ENCODE results near the gene DNAJC22.

- TF ChIP-seq TAF1 (IDR thresholded peaks at IDR 0.05; ENCODE audit: borderline replicate concordance, insufficient read depth, low read length) (no peak), POLR2AphosphoS5 (IDR thresholded peaks at IDR 0.05; ENCODE audit: low read depth, low read length) (no peak), SIN3A (IDR thresholded peaks at IDR 0.05; ENCODE audit: borderline replicate concordance, insufficient read depth, low read length) (no peak), FOXP2 (optimal IDR thresholded peaks at IDR 0.05; ENCODE audit: borderline replicate concordance, extremely low read depth, extremely low read length, insufficient read depth) (no peak)
- TF ChIP-seq, protein P1, sequence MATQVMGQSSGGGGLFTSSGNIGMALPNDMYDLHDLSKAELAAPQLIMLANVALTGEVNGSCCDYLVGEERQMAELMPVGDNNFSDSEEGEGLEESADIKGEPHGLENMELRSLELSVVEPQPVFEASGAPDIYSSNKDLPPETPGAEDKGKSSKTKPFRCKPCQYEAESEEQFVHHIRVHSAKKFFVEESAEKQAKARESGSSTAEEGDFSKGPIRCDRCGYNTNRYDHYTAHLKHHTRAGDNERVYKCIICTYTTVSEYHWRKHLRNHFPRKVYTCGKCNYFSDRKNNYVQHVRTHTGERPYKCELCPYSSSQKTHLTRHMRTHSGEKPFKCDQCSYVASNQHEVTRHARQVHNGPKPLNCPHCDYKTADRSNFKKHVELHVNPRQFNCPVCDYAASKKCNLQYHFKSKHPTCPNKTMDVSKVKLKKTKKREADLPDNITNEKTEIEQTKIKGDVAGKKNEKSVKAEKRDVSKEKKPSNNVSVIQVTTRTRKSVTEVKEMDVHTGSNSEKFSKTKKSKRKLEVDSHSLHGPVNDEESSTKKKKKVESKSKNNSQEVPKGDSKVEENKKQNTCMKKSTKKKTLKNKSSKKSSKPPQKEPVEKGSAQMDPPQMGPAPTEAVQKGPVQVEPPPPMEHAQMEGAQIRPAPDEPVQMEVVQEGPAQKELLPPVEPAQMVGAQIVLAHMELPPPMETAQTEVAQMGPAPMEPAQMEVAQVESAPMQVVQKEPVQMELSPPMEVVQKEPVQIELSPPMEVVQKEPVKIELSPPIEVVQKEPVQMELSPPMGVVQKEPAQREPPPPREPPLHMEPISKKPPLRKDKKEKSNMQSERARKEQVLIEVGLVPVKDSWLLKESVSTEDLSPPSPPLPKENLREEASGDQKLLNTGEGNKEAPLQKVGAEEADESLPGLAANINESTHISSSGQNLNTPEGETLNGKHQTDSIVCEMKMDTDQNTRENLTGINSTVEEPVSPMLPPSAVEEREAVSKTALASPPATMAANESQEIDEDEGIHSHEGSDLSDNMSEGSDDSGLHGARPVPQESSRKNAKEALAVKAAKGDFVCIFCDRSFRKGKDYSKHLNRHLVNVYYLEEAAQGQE (IDR thresholded peaks at IDR 0.05; ENCODE audit: insufficient read depth in 1 of 2, low read depth in 2 of 2, low read length in 2 of 2), result no peak
Measured at GRCh38 chr12:49298160-49298559, 48.5 kb upstream of the DNAJC22 start.

All from PFSK-1 (cell line).